Transverse colon (tissue), 3 donors: Measurements from ENCODE around the gene CDC20B.

Experiments
- EP300 ChIP-seq: sonication (generic); formaldehyde crosslinking; IDR thresholded peaks from one replicate; pipeline ENCODE4 v1.6.1; 2017; ENCODE audit warnings: antibody characterized with exemption, low read depth
- TF ChIP-seq, protein P1 (sequence below), 5 experiments: fragments of 200-600 bp in 3 of 5; fragments of 450-650 bp in 2 of 5; sonication (generic) in 3 of 5; IDR thresholded peaks; 1 replicate in 2 of 5; 2 replicates in 3 of 5; pipeline ENCODE4 v1.5.1; 2016 to 2017; ENCODE audit warnings: antibody characterized with exemption in 5 of 5, inconsistent platforms in 3 of 5, mild to moderate bottlenecking in 2 of 5, moderate library complexity in 1 of 5

GRCh38 chr5:55066277-55066676, 106.7 kb downstream of the CDC20B start:
- TF ChIP-seq, protein P1, sequence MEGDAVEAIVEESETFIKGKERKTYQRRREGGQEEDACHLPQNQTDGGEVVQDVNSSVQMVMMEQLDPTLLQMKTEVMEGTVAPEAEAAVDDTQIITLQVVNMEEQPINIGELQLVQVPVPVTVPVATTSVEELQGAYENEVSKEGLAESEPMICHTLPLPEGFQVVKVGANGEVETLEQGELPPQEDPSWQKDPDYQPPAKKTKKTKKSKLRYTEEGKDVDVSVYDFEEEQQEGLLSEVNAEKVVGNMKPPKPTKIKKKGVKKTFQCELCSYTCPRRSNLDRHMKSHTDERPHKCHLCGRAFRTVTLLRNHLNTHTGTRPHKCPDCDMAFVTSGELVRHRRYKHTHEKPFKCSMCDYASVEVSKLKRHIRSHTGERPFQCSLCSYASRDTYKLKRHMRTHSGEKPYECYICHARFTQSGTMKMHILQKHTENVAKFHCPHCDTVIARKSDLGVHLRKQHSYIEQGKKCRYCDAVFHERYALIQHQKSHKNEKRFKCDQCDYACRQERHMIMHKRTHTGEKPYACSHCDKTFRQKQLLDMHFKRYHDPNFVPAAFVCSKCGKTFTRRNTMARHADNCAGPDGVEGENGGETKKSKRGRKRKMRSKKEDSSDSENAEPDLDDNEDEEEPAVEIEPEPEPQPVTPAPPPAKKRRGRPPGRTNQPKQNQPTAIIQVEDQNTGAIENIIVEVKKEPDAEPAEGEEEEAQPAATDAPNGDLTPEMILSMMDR (IDR thresholded peaks at IDR 0.05): no peak
- TF ChIP-seq EP300: no peak
